Hepatocyte (in vitro differentiated cells): ENCODE results near the gene DAP. TPM values are rescaled to one million over a fixed set of nuclear protein-coding genes. Genes with fewer than 3 reads are reported as not detected.

Experiments used
- DNase-seq: peaks from one replicate; pipeline ENCODE4 v3.0.0-alpha.2; 2016; ENCODE audit warnings: low spot score
- H2AFZ ChIP-seq: fragments of 200-600 bp; sonication (generic); 2 replicates; pipeline ENCODE4 v1.6.0; 2016; ENCODE audit warnings: antibody characterized with exemption, mild to moderate bottlenecking
- H3K27ac ChIP-seq: fragments of 200-600 bp; sonication (generic); 2 replicates; pipeline ENCODE4 v1.5.1; 2016; ENCODE audit warnings: mild to moderate bottlenecking
- H3K27me3 ChIP-seq: fragments of 200-600 bp; sonication (generic); 2 replicates; pipeline ENCODE4 v1.6.1; 2016
- H3K36me3 ChIP-seq: fragments of 200-600 bp; sonication (generic); replicated peaks from 2 replicates; pipeline ENCODE4 v1.5.1; 2016; ENCODE audit warnings: low read depth; ENCODE audit not compliant: insufficient read depth
- H3K4me1 ChIP-seq: fragments of 200-600 bp; sonication (generic); 2 replicates; pipeline ENCODE4 v1.5.1; 2016; ENCODE audit warnings: mild to moderate bottlenecking, moderate library complexity; ENCODE audit not compliant: insufficient read depth
- H3K4me2 ChIP-seq: fragments of 200-600 bp; sonication (generic); 2 replicates; pipeline ENCODE4 v1.6.0; 2016
- H3K4me3 ChIP-seq: fragments of 200-600 bp; sonication (generic); 2 replicates; pipeline ENCODE4 v1.5.1; 2016; ENCODE audit warnings: mild to moderate bottlenecking
- H3K79me2 ChIP-seq: fragments of 200-600 bp; sonication (generic); 2 replicates; pipeline ENCODE4 v1.6.0; 2017; ENCODE audit warnings: mild to moderate bottlenecking
- H3K9me2 ChIP-seq: fragments of 200-600 bp; sonication (generic); replicated peaks from 2 replicates; pipeline ENCODE4 v1.6.0; 2017; ENCODE audit warnings: mild to moderate bottlenecking; ENCODE audit not compliant: insufficient read depth
- H3K9me3 ChIP-seq: fragments of 200-600 bp; sonication (generic); 2 replicates; pipeline ENCODE4 v1.5.1; 2016; ENCODE audit warnings: low read depth, mild to moderate bottlenecking
- H4K20me1 ChIP-seq: fragments of 200-600 bp; sonication (generic); 2 replicates; pipeline ENCODE4 v1.6.0; 2016; ENCODE audit warnings: mild to moderate bottlenecking; ENCODE audit not compliant: insufficient read depth, poor library complexity, severe bottlenecking
- EZH2 ChIP-seq: fragments of 200-600 bp; sonication (generic); IDR thresholded peaks from 2 replicates; pipeline ENCODE4 v1.6.1; 2016; ENCODE audit warnings: antibody characterized with exemption, mild to moderate bottlenecking, borderline replicate concordance
- EZH2phosphoT487 ChIP-seq: fragments of 200-600 bp; sonication (generic); IDR thresholded peaks from one replicate; pipeline ENCODE4 v1.6.1; 2018; ENCODE audit warnings: antibody characterized with exemption, mild to moderate bottlenecking, low read depth, moderate library complexity; ENCODE audit not compliant: unreplicated experiment, severe bottlenecking
- WGBS: methylation state at CpG from one replicate; pipeline ENCODE4 v1.1.6; 2016; ENCODE audit warnings: low lambda C conversion rate; ENCODE audit errors: missing lambda C conversion rate; 5-methylcytosine and 5-hydroxymethylcytosine counted together
- polyA plus RNA-seq: library from polyadenylated mRNA; unstranded; fragments of >200 nt; fragmentation: Nextera tagmentation; extraction: Ambion mirVana; gene quantifications from 2 replicates; pipeline ENCODE4 v1.2.1, GENCODE V29; 2016
- total RNA-seq: library from RNA; depleted of rRNA; stranded (reverse); fragments of >200 nt; gene quantifications from 2 replicates; pipeline ENCODE4 v1.2.3, GENCODE V29; 2014
- TF ChIP-seq, protein P1 (sequence below): fragments of 200-600 bp; sonication (generic); IDR thresholded peaks from 2 replicates; pipeline ENCODE4 v1.5.1; 2016; ENCODE audit warnings: antibody characterized with exemption, mild to moderate bottlenecking; ENCODE audit not compliant: poor library complexity

Gene DAP
- total and polyA plus RNA-seq, 2 experiments from 2014 or later: 74.8 to 196 TPM

DNA sequence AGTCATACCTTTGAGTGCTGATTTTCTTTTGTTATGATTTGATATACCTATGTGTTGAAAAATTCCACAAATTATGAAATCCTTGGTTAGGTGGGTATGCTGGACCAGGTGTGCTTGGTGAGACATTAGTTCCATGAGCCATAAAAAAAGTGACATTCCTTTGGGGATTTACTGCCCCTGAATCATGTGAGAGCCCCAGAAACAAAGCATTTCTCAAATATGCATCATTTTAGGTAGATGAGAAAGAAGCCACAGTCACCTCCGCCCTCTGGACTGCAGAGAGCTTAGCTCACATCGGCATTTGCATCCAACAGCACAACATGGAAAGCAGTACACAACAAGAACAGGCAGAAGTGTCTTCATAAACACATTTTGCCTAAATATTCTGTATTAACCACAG is 55.3 kb downstream of the DAP start:
- Histone ChIP-seq H3K4me1 (peaks cover 15% of the 10 kb centered on the region), H2AFZ (no peak overlapping the region), H3K4me2 (no peak overlapping the region), H3K9me3 (no peaks in the 10 kb centered on the region), H3K4me3 (no peak overlapping the region), H4K20me1 (peaks cover 11% of the 10 kb centered on the region), H3K9me2 (no peaks in the 10 kb centered on the region), H3K79me2 (peaks cover 34% of the 10 kb centered on the region), H3K36me3 (no peaks in the 10 kb centered on the region), H3K27me3 (no peaks in the 10 kb centered on the region), H3K27ac (no peak overlapping the region)
- 96% methylated on average over 2 of the region's 2 CpGs for WGBS
- TF ChIP-seq EZH2phosphoT487 (no peak), EZH2 (no peak)
- TF ChIP-seq, protein P1, sequence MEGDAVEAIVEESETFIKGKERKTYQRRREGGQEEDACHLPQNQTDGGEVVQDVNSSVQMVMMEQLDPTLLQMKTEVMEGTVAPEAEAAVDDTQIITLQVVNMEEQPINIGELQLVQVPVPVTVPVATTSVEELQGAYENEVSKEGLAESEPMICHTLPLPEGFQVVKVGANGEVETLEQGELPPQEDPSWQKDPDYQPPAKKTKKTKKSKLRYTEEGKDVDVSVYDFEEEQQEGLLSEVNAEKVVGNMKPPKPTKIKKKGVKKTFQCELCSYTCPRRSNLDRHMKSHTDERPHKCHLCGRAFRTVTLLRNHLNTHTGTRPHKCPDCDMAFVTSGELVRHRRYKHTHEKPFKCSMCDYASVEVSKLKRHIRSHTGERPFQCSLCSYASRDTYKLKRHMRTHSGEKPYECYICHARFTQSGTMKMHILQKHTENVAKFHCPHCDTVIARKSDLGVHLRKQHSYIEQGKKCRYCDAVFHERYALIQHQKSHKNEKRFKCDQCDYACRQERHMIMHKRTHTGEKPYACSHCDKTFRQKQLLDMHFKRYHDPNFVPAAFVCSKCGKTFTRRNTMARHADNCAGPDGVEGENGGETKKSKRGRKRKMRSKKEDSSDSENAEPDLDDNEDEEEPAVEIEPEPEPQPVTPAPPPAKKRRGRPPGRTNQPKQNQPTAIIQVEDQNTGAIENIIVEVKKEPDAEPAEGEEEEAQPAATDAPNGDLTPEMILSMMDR: no peak
- no peak for DNase-seq

DNA sequence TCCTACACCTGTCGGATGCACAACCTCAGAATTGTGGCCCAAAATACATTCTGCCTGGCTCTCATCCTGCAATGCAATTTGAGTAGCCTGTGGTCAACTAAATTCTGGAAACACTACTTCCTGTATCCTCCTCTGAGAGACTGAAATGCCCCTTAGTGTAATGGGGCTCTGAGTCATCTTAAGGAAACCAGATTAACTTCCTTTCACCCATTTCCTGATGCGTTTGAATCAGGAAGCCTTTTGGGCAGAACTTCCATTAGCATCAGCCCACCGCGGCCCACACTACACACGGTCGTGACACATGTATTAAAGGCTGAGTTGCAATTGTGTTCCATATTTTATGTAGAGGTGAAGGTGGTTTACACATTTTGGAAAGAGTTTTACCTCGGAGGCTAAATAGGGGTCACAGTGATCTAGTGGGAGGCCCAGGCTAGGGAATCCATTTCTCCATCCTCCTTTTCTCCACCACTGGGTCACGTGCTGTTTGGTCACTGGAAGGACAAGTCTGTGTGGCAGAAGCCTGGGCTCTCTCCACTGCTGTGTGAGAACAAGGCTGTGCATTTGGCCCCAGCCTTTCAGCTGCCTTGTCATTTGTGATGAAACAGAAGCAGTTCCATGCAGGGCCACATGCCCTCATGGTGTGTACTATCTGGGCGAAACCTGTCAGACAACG is 55.9 kb downstream of the DAP start:
- H3K9me2 ChIP-seq: no peaks in the 10 kb centered on the region
- no peaks in the 10 kb centered on the region for H3K36me3 ChIP-seq
- peaks cover 15% of the 10 kb centered on the region for H3K4me1 ChIP-seq
- H3K4me3 ChIP-seq: no peak overlapping the region
- no peaks in the 10 kb centered on the region for H3K27me3 ChIP-seq
- no peak overlapping the region for H2AFZ ChIP-seq
- no peak for DNase-seq
- H3K79me2 ChIP-seq: peaks cover 39% of the 10 kb centered on the region
- H4K20me1 ChIP-seq: peaks cover 16% of the 10 kb centered on the region
- no peaks in the 10 kb centered on the region for H3K9me3 ChIP-seq
- WGBS: 90% methylated on average over 10 of the region's 10 CpGs
- TF ChIP-seq, protein P1: no peak
- TF ChIP-seq EZH2phosphoT487 (no peak), EZH2 (no peak)
- H3K4me2 ChIP-seq: no peak overlapping the region
- no peak overlapping the region for H3K27ac ChIP-seq

DNA sequence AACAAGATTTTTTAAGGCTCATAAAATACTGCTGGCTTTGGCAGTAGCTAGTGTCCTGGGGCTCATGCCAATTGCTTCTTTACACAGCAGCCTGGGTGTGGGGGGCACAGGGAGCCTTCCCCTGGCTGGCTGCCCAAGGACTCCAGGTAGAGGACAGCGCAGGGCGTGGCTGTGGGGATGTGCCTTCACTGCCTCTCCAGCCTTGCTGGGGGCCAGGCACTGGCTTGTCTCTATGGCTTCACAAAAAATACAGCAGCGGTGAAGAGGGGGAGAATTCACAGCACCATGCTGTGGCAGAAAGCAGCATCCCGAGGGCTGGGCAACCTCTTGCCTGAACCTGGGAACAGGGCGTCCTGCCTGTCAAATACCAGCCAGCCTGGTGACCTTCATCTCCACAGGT is 57.4 kb downstream of the DAP start:
- no peaks in the 10 kb centered on the region for H3K9me2 ChIP-seq
- no peak overlapping the region for H3K4me3 ChIP-seq
- H3K27me3 ChIP-seq: no peaks in the 10 kb centered on the region
- no peaks in the 10 kb centered on the region for H3K9me3 ChIP-seq
- H3K27ac ChIP-seq: peak overlapping the region; percentile 14
- no peak for DNase-seq
- H3K79me2 ChIP-seq: peaks cover 40% of the 10 kb centered on the region
- H3K4me1 ChIP-seq: peaks cover 15% of the 10 kb centered on the region
- H4K20me1 ChIP-seq: peaks cover 21% of the 10 kb centered on the region
- TF ChIP-seq, protein P1: no peak
- TF ChIP-seq EZH2 (no peak), EZH2phosphoT487 (no peak)
- H2AFZ ChIP-seq: no peak overlapping the region
- WGBS: 97% methylated on average over 5 of the region's 5 CpGs
- no peaks in the 10 kb centered on the region for H3K36me3 ChIP-seq
- H3K4me2 ChIP-seq: no peak overlapping the region
